HG03025 (cell line): Measurements from ENCODE around the gene SIVA1.

ENCODE experiments used
- ATAC-seq: cut with Tn5 transposase; IDR thresholded peaks from one replicate; pipeline ENCODE4 v1.9.1; 2021; ENCODE audit warnings: mild to moderate bottlenecking, moderate library complexity; ENCODE audit not compliant: unreplicated experiment, low FRiP score

SIVA1 gene

GRCh38 chr14:104805326-104805678 lies 52.4 kb downstream of the SIVA1 start:
- ATAC-seq: no peak

DNA sequence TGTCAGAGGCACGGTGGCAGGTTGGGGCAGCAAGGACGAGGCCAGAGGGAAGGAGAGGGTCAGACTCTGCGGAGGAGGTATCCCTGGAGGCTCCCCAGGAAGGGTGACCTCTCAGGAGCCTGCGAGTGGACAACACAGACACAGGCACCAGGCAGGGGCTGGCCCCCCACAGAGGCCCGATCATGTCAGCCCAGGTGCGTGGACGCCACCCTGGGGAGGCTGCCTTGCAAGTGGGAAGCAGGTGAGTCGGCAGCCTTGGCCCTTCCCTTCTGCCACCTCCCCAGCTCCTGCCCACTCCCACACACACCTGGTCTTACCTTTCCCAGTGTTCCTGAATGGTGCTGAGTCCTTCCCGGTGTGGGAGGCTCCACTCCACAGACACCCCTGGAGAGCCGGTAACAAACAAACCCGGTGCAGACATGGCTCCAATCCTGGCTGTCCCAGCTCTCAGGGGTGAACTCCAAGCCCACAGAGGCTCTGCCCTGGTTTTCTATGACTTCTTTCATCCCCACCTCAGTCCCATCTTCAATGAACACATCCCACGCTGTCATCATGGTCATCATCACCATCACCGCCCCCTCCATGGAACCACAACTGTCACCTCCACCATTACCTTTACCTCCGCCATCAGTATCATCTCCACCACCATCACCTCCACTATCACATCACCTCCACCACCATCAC lies 53.1 kb downstream of the SIVA1 start:
- no peak for ATAC-seq

GRCh38 chr14:104806625-104807465 lies 53.9 kb downstream of the SIVA1 start:
- no peak for ATAC-seq

DNA sequence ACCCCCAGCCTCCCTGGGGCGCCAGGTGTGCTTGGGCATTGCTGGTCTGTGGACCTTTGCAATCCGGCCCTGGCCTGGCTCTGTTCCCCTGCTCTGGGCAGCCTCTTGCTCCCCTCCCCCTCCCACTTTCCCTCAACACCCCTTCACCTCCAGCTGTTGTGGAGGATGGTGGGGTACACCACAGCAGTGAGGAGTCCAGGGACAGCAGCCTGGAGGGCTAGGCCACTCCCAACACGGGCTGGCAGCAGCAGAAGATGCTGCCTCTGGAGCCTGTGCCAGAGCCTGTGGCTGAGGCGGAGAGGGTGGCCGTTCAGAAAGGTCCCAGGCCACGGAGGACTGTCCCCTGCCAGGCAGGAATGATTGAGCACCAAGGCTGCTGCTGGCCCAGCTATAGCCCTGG lies 55.5 kb downstream of the SIVA1 start:
- ATAC-seq: no peak
